Measurements from ENCODE around the gene RNASE11. TPM values are rescaled to one million over a fixed set of nuclear protein-coding genes. Genes with fewer than 3 reads are reported as not detected.
"Not testable (repeated sequence)": the region's sequence is repeated elsewhere in the genome, so short reads cannot be mapped to it uniquely, and the experiment has no call there.

RNASE11 gene
- polyA plus RNA-seq, 3 donors, result not detected

GRCh38 chr14:20569066-20569465 lies 18.7 kb downstream of the RNASE11 start:
- H3K27ac ChIP-seq (ENCODE audit: low read depth in 1 of 2, low read length in 2 of 2), result no peak overlapping the region
- H4K20me1 ChIP-seq (ENCODE audit: insufficient read depth, low read length), result no peaks in the 10 kb centered on the region
- no peak overlapping the region for H3K9ac ChIP-seq (ENCODE audit: insufficient read depth, low read length, poor library complexity, severe bottlenecking)
- H2AFZ ChIP-seq (ENCODE audit: insufficient read depth, low read depth, low read length, poor library complexity, severe bottlenecking), result no peak overlapping the region
- H3K9me3 ChIP-seq (replicated peaks in 1 of 2; ENCODE audit: control insufficient read depth in 1 of 2, insufficient read depth in 1 of 2, low read length in 2 of 2), result peaks cover 12 to 16% of the 10 kb centered on the region in 2 donors
- no peaks in the 10 kb centered on the region for H3K27me3 ChIP-seq (ENCODE audit: control insufficient read depth in 2 of 2, insufficient read depth in 2 of 2, low read length in 2 of 2)
- no peak for DNase-seq
- H3K79me2 ChIP-seq (ENCODE audit: insufficient read depth, low read length), result no peaks in the 10 kb centered on the region
- Mint-ChIP-seq H3K27ac (no peak overlapping the region), H3K9me3 (peaks cover 8 to 23% (median 19%) of the 10 kb centered on the region in 7 donors), H3K4me1 (peaks cover 7% of the 10 kb centered on the region), H3K4me3 (no peak overlapping the region), H3K27me3 (ENCODE audit: low read depth in 3 of 3) (peaks cover 0 to 2% (median 0%) of the 10 kb centered on the region in 3 donors), H3K36me3 (no peaks in the 10 kb centered on the region)
- no peak overlapping the region for H3K4me3 ChIP-seq (replicated peaks in 1 of 3; ENCODE audit: low read depth in 2 of 3, low read length in 3 of 3)
- no peaks in the 10 kb centered on the region for H3K36me3 ChIP-seq (replicated peaks in 1 of 2; ENCODE audit: control insufficient read depth in 1 of 2, insufficient read depth in 2 of 2, low read length in 2 of 2)
- H3K4me1 ChIP-seq (ENCODE audit: control insufficient read depth in 1 of 2, insufficient read depth in 2 of 2, low read length in 2 of 2), result no peaks in the 10 kb centered on the region
- TF ChIP-seq CTCF (IDR thresholded peaks at IDR 0.05), result no peak
- H3K4me2 ChIP-seq (replicated peaks; ENCODE audit: extremely low read depth, low read length, poor library complexity, severe bottlenecking), result no peak overlapping the region
- intact Hi-C loops (cut with micrococcal nuclease), result no loop called here

- no peak for TF ChIP-seq CTCF (IDR thresholded peaks at IDR 0.05)
- Mint-ChIP-seq H3K36me3 (no peaks in the 10 kb centered on the region), H3K4me1 (peaks cover 7% of the 10 kb centered on the region), H3K9me3 (peaks cover 8 to 23% (median 19%) of the 10 kb centered on the region in 7 donors), H3K27me3 (ENCODE audit: low read depth in 3 of 3) (peaks cover 0 to 2% (median 0%) of the 10 kb centered on the region in 3 donors), H3K4me3 (no peak overlapping the region), H3K27ac (no peak overlapping the region)
- Histone ChIP-seq H2AFZ (ENCODE audit: insufficient read depth, low read depth, low read length, poor library complexity, severe bottlenecking) (no peak overlapping the region), H3K79me2 (ENCODE audit: insufficient read depth, low read length) (no peaks in the 10 kb centered on the region), H3K27ac (ENCODE audit: low read depth in 1 of 2, low read length in 2 of 2) (no peak overlapping the region), H4K20me1 (ENCODE audit: insufficient read depth, low read length) (no peaks in the 10 kb centered on the region), H3K4me1 (ENCODE audit: control insufficient read depth in 1 of 2, insufficient read depth in 2 of 2, low read length in 2 of 2) (no peaks in the 10 kb centered on the region), H3K4me2 (replicated peaks; ENCODE audit: extremely low read depth, low read length, poor library complexity, severe bottlenecking) (no peak overlapping the region), H3K36me3 (replicated peaks in 1 of 2; ENCODE audit: control insufficient read depth in 1 of 2, insufficient read depth in 2 of 2, low read length in 2 of 2) (no peaks in the 10 kb centered on the region), H3K27me3 (ENCODE audit: control insufficient read depth in 2 of 2, insufficient read depth in 2 of 2, low read length in 2 of 2) (no peaks in the 10 kb centered on the region), H3K4me3 (replicated peaks in 1 of 3; ENCODE audit: low read depth in 2 of 3, low read length in 3 of 3) (no peak overlapping the region), H3K9ac (ENCODE audit: insufficient read depth, low read length, poor library complexity, severe bottlenecking) (no peak overlapping the region), H3K9me3 (replicated peaks in 1 of 2; ENCODE audit: control insufficient read depth in 1 of 2, insufficient read depth in 1 of 2, low read length in 2 of 2) (peaks cover 12 to 16% of the 10 kb centered on the region in 2 donors)
- intact Hi-C loops (cut with micrococcal nuclease), result no loop called here
- no peak for DNase-seq
- 80% methylated on average over 1 of the region's 3 CpGs for WGBS (ENCODE audit: insufficient coverage)
These were observed 19.4 kb downstream of the RNASE11 start for GRCh38 chr14:20568393-20568792.

- H3K9me3 ChIP-seq (replicated peaks in 1 of 2; ENCODE audit: control insufficient read depth in 1 of 2, insufficient read depth in 1 of 2, low read length in 2 of 2), result peaks cover 12 to 16% of the 10 kb centered on the region in 2 donors
- H3K9ac ChIP-seq (ENCODE audit: insufficient read depth, low read length, poor library complexity, severe bottlenecking); H3K4me1 Mint-ChIP-seq; H3K4me2 ChIP-seq (replicated peaks; ENCODE audit: extremely low read depth, low read length, poor library complexity, severe bottlenecking); H3K4me1 ChIP-seq (ENCODE audit: control insufficient read depth in 1 of 2, insufficient read depth in 2 of 2, low read length in 2 of 2); H3K27ac Mint-ChIP-seq; H3K36me3 Mint-ChIP-seq; intact Hi-C loops (cut with micrococcal nuclease); H3K27me3 ChIP-seq (ENCODE audit: control insufficient read depth in 2 of 2, insufficient read depth in 2 of 2, low read length in 2 of 2); H2AFZ ChIP-seq (ENCODE audit: insufficient read depth, low read depth, low read length, poor library complexity, severe bottlenecking); H3K27me3 Mint-ChIP-seq (ENCODE audit: low read depth in 3 of 3); H3K4me3 Mint-ChIP-seq; H3K36me3 ChIP-seq (replicated peaks in 1 of 2; ENCODE audit: control insufficient read depth in 1 of 2, insufficient read depth in 2 of 2, low read length in 2 of 2); DNase-seq; H4K20me1 ChIP-seq (ENCODE audit: insufficient read depth, low read length); H3K4me3 ChIP-seq (replicated peaks in 1 of 3; ENCODE audit: low read depth in 2 of 3, low read length in 3 of 3); H3K27ac ChIP-seq (ENCODE audit: low read depth in 1 of 2, low read length in 2 of 2); H3K79me2 ChIP-seq (ENCODE audit: insufficient read depth, low read length): not testable (repeated sequence)
- peaks cover 8 to 21% (median 19%) of the 10 kb centered on the region in 7 donors for H3K9me3 Mint-ChIP-seq
- 86% methylated on average over 1 of the region's 1 CpG for WGBS (ENCODE audit: insufficient coverage)
These were observed 20.6 kb downstream of the RNASE11 start for GRCh38 chr14:20567199-20567598.

Measured in CD14-positive monocyte (primary cell).